CD4-positive, alpha-beta T cell treated with Interleukin-12 subunit alpha and Interleukin-12 subunit beta, for 1 hour (primary cell): Measurements from ENCODE around the gene B3GNT7.
"Not testable (repeated sequence)": the region's sequence is repeated elsewhere in the genome, so short reads cannot be mapped to it uniquely, and the experiment has no call there.

Experiments used
- DNase-seq: peaks from one replicate; pipeline ENCODE4 v3.0.0-alpha.2; 2020

The B3GNT7 gene

DNA sequence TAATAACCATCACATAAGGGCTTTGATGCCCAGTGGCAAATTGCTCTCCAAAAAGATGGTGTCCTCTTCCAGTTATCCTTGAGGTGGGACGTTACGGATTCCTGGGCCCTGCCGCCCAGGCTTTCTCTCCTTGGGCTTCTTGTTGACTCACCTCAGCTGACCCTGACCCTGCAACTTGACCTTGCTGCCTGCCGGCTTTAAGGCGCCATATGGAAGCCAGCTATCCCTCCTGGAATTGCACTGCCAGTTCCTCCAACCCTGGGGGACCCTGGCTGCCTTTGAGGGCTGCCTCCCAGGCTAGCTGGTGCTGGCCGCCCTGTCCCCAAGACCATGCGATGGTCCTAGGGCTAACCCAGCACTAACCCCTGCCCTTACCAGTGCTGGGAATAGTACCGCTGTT is 28.3 kb upstream of the B3GNT7 start:
- DNase-seq, result no peak

DNA sequence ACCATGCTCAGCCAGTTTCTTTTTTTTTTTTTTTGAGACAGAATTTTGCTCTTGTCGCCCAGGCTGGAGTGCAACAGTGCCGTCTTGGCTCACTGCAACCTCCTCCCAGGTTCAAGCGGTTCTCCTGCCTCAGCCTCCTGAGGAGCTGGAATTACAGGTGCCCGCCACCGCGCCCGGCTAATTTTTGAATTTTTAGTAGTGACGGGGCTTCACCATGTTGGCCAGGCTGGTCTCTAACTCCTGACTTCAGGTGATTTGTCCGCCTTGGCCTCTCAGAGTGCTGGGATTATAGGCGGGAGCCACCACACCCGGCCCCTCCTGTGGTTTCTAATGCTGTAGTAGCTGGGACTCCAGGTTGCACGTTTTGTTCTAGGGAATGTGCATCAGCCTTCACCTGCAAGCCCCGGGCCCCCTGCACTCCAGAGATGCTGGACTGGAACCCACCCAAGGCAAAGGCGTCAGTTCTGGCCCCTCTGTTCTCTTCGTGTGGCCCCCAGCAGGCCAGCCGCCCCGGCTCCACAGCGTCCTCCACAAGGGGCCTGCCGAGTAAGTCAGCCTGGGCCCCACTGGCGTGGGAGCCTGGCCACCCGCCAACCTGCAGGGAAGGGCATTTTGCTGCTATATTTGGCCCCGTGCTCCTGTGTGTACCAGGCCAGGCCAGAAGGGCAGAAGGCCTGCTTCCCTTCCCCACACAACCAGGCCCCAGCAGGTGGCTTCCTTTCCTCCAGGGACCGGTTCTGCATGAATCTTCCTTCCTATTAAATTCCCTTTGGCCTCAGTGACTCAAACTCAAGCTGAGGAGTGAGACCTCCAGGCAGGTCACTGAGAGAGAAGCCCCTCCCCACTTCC is 25.7 kb upstream of the B3GNT7 start:
- DNase-seq, result no peak

DNA sequence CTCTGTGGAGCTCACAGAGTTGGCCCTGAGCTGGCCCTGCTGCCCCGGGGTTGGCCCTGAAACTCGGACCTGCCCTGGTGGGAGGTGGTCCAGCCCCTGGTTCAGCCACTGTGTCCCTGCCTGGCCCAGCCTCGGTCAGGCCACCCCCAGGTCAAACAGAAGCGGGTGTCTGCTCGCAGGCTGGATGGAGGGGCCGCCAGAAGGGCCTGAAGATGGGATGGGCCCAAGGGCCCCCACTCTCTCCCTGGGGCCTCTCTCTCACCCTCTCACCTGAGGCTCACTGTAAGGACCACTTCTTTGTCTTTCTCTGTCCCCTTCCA is 25.1 kb upstream of the B3GNT7 start:
- no peak for DNase-seq

DNA sequence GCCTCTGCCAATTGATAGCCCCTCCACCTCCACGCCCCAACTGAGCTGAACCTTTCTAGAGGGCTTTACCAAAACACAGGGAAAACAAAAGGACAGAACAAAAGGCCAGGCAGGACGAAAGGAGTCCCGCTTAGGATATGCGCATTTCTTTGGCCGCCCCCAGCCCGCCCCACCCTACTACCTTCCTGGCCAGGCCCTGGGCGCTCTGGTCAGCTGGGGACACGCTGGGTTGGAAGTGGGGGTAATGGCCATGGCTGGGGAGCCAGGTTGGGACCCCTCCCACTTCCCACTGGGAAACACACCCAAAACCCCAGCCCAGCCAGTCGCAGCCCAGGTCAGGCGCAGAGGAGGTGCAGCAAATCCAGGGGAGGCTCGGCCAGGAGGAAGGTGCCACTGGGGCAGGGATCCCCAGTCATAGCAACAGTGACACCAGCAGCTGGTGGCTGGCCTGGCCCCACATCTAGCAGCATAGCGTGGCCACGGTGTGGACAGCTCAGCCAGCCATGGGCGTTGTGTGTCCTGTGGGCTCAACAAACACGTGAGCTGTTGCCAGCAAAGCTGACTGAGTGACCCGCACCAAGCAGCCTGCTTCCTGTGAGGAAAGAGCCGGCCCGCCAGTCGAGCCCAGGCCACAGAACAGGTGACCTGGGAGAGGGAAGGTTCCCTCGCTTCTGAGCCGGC is 24.6 kb upstream of the B3GNT7 start:
- DNase-seq, result no peak

DNA sequence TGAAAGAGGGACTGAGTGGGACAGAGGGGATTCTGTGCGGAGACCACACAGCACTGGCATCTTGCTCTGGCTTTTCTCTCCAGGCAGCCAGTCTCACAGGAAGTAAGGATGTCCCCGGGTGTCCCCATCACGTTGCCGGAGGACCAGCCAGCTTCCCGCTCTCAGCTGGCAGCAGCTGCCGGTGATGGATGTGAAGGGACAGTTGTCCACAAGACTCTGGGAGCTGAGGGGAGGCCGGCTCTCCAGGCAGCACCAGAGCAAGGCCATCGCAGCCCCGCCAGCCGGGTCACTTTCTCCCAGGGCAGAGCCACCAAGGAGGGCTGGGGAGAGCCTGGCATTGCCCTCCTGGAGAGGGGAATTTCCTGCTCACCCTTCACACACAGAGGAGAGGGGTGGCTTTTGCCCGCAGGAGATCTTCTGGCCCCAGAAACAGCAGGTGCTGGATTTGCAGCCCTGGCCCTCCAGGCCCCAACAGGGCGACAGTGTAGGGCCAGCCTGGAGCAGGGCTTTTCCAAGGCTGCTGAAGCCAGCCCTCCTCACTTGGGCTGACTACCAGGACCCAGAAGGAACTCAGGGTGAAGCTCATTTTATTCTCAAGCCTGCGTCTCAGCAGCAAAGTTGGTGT is 24.0 kb upstream of the B3GNT7 start:
- no peak for DNase-seq

DNA sequence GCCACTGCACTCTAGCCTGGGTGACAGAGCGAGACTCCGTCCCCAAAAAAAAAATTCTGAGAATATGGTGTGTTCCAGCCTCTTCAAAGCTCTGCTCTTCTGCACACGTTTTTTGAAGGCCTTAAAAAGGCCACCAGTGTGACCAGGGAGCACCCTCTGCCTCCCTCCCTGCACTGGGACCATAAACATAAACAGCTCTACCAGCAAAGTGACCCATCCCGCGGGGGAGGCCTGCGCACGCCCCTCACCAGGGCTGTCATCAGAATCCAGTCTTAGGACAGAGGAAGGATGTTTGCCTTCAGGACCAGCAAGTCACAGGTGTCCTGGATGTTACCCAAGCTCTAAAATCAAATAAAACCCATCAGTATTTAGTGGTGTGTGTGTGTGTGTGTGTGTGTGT is 23.2 kb upstream of the B3GNT7 start:
- no peak for DNase-seq

DNA sequence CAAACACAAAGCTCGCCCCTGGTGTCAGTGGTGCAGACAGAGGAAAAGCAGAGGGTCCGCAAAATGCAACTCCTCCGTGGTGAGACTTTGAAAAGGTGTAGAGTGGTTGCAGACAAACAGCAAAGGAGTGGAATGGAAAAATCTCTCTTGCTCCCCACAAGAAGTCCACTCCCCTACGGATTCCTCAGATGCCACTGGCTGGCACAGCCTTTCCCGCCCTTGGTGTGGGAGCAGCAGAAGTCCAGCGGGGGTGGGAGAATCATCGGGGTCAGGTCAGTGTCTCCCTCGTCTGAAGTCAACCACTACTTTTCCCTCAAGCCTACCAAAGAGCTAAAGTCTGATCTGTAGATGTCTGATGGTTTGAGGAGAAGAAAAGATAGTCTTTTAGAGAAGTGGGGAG is 22.3 kb upstream of the B3GNT7 start:
- no peak for DNase-seq

DNA sequence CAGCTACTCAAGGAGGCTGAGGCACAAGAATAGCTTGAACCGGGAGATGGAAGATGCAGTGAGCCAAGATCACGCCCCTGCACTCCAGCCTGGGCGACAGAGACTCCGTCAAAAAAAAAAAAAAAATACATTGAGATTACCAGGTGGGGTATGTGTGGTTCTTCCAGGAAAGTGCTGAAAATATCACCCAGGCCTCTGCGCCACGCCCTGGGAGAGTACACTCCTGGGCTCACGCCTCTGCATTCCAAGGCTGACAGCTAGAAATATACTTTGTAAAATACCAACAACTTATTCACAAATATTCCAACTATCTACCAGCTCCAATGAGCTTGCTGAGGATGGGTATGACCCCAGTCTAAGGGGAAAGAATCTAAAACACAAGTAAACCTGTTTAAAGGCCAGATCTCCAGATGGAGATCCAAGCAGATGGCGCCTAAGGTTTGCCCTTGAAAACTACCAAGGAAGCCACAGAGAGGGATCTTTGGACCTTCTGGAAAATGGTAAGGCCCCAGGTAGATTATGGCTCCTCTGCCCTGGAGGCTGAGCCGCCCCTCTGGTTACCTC is 21.6 kb upstream of the B3GNT7 start:
- no peak for DNase-seq

DNA sequence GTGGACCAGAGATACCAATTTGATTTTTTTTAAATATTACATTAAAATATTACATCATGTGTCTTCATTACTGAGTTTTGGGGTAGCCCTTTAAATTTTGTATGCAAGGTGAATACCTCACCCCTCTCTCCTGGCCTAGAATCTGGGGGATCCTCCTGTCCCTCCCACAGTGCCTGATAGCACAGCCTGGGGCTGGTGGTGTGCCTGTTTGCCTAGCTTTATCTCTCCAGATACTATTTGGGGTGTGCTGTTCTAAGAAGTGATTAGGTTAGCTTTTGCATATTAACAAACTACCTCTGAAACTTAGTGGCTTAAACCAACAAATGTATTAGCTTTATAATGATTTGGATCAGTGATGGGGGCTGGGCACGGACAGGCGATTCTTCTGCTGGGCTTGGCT is 20.7 kb upstream of the B3GNT7 start:
- no peak for DNase-seq

DNA sequence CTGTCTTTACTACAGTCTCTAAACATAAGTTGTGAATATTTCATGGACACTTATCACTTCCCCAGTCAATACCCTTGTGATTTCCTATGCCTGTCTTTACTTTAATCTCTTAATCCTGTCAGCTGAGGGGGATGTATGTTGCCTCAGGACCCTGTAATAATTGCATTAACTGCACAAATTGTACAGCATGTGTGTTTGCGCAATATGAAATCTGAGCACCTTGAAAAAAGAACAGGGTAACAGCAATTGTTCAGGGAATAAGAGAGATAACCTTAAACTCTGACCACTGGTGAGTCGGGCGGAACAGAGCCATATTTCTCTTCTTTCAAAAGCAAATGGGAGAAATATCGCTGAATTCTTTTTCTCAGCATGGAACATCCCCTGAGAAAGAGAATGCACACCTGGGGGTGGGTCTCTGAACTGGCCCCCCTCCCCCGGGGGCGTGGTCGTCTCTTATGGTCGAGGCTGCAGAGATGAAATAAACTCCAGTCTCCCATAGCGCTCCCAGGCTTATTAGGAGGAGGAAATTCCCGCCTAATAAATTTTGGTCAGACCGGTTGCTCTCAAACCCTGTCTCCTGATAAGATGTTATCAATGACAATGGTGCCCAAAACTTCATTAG is 19.4 kb upstream of the B3GNT7 start:
- DNase-seq, result not testable (repeated sequence)

DNA sequence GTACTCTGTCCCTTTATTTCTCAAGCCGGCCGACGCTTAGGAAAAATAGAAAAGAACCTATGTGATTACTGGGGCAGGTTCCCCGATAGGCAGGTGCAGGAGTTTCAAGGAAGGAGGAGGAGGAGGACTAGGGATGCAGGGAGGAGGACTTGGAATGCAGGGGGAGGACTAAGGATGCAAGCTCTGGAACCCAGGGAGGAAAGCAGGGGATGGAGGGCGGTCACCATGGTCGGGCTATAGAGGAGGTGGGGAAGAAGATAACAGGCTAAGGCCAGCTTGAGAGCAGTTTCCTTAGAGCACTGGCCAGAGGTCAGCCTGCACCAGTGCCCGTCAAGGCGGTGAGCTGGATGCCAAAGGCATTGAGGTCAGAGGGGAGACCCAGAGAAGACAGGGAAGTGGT is 18.7 kb upstream of the B3GNT7 start:
- DNase-seq, result no peak

DNA sequence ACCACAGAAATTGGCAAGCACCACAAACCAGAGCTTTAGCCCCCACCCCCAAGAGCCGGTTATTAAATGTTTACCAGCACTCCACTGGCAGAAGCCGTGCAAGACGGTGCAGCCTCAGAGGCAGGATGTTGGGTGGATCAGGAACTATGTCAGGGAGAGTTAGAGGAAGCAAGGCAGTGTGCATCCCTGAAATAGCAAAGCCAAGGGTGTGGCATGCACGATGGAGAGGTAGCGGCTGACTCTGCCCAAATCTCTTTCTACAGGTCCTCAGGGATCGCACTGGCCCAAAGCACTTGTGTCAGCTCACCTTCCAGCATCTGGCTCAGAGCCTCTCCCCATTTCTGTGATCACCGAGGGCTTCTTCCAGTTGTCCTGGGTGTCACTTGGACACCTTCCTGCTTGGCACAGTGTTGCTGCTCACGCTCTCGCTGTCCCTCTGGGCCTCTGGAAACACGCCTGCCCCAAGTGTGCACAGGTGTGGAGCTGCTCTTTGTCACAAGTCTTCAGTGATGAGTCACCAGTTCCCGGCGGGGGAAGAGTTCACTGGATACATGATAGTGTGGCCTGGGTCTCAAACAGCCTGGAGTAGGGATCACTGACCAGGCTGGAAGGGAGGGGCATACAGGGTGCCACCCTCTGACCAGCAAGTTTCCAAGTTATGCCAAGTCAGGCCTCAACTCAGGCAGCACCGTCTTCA is 17.3 kb upstream of the B3GNT7 start:
- no peak for DNase-seq

DNA sequence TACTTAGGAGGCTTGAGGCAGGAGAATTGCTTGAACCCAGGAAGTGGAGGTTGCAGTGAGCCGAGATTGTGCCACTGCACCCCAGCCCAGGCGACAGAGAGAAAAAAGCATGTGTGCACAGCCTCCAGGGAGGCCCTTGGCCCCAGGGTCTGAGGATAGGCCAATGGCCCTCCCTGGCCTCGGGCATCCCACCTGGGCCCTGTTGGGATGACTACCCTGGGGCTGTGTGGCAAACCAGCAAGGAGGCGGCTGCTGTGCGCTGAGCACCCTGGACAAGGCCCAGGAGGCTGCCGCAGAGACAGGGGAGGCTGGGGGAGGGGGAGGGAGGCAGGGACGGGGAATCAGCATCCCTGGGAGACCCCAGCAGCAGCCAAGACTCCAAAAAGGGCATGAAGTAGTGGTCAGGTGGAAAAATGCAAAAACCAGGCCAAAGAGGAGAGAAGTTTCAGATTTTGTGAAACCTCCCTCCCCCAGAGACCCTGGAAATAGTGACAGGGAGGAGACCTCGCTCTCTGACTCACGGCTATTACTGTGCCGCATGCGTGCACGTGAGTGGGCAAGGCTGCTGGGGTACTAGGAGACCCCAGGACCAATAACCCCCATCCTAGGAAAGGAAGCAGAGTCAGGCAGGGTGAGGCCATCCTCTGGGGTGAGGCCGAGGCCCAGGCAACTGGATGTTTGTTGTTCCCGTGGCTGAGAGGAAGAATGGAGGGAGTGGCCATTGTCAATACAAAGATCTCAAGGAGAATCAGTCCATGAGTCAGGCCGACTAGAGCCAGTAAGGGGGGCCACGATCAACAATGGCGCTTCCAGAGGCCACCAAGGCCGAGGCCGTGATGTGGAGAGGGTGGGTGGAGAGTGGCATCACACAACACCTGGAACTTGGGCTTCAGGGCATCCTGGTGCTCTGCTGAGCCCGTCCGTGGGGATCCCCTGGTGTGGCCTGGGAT is 16.0 kb upstream of the B3GNT7 start:
- DNase-seq, result no peak

DNA sequence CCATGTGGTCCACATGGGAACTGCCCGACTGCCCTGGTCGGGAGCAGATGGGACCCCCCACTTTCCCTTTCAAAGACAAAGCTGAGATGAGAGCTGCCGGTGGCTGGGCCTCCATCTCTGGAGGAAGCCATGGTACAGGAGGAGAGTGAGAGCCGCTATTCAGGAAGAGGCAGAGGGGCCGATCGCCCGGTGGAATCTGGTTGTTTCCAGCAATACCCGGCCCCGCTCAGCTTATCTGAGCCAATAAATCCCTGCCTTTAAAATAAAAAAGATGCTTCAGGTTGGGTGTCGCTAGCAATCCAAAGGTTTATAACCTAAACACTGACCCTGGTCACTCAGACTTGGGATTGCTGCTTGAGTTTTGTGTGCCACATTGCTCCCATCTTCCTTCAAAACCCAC is 15.2 kb upstream of the B3GNT7 start:
- DNase-seq, result no peak

DNA sequence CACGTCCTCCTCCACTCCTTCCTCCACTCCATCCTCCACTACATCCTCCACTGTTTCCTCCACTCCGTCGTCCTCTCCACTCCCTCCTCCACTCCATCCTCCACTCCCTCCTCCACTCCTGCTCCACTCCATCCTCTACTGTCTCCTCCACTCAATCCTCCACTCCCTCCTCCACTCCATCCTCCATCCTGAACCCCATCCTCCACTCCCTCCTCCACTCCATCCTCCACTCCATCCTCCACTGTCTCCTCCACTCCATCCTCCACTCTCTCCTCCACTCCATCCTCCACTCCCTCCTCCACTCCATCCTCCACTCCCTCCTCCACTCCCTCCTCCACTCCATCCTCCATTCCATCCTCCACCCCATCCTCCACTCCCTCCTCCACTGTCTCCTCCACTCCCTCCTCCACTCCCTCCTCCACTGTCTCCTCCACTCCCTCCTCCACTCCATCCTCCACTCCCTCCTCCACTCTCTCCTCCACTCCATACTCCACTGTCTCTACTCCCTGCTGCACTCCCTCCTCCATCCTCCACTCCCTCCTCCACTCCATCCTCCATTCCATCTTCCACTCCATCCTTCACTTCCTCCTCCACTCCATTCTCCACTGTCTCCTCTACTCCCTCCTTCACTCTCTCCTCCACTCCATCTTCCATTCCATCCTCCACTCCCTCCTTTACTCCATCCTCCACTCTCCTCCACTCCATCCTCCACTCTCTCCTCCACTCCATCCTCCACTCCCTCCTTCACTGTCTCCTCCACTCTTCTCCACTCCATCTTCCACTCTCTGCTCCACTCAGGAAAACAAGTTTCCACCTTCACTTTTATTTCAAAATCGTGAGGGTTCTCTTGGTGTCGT is 14.3 kb upstream of the B3GNT7 start:
- DNase-seq, result no peak

DNA sequence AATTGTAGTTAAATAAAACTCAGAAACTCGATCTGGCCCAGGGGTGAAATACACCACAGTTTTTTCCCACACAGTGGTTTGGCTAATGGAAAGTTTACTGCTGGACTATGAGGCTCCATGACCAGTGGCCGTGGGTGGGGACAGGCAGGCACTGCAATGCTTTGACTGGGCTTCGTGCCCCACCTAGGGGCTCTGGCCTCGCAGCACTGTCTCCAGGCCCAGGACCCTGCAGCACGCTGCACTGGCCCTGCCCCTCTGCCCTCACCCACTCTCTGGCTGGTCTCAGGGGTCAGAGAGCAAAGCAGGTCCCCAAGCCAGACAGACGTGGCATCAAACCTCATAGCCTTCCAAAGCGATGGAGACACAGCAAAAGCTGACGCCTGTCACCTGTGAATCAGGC is 13.4 kb upstream of the B3GNT7 start:
- DNase-seq, result no peak

DNA sequence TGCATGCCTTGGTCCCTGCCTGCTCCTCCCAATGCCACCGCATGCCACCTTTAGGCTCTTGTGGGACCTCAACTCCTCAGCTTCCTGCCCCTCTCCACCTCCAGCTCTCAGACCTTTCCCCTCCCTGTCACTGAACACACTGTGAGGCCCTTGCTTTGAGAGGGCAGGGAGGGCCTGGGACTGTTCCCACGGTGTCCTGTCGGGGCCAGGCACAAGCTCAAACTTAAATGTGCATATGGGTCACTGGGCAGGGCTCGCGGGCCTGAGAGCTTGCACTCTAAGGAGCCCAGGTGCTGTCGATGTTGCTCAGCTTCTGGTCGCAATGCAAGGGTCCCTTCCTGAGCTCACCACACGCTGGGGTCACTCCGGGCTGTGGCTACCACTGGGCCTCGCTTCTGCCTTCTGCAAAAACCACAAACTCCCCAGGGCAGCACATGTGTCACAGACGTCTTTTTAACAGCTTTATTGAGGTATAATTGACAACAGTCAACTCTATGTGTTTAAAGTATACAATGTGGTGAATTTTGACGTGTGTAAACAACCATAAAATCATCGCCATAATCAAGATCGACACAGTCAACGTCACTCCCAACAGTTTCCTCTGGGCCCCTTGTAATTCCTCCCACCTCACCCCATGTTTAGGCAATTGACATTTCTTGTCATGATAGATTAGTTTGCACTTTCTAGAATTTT is 11.9 kb upstream of the B3GNT7 start:
- DNase-seq, result no peak

DNA sequence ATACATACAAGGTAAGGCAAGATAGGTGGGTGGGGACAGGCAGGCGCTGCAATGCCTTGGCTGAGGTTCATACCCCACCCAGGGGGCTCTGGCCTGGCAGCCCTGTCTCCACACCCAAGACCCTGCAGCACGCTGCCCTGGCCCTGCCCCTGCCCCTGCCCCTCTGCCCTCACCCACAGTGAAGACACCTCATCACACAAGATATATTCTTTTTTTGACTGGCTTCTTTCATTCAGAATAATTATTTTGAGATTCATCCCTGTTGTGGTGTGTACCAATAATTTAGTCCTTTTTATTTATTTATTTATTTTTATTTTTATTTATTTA is 11.4 kb upstream of the B3GNT7 start:
- DNase-seq, result no peak

DNA sequence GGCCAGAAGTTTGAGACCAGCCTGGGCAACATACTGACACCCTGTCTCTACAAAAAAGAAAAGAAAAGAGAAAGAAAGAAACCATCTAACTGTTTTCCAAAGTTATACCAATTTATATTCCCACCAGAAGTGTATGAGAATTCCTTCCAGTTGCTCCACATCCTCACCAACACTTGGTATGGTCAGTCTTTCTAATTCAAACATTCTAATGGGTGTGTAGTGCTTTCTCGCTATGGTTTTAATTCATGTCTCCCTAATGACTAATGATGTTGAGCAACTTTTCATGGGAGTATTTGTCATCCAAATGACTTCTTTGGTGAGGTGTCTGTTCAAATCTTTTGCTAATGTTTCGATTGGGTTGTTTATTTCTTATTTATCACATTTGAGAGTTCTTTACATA is 10.5 kb upstream of the B3GNT7 start:
- no peak for DNase-seq

DNA sequence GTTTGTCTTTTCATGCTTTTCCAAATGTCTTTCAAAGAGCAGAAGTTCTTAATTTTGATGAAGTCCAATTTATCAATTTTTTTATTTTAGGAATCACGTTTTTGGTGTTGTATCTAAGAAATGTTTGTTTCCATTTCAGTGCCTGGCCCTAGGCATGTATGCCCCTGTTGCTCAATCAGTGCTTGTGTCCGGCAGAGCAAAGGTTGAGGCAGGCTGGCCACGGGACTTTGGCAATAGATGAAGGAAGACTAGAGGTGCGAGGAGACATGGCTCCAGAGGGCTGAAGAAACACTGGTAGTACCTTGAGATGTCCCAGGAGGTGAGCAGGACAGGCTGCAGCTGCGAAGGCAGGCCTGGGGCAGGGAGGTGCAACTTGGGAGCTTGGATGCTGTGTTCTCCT is 10.1 kb upstream of the B3GNT7 start:
- DNase-seq, result no peak
